NOMO-1 (cell line): ENCODE data around the gene TBXA2R.

Experiments used
- DNase-seq, 2 experiments: peaks; one replicate each; lab custom pipeline; 2025; ENCODE audit not compliant: unreplicated experiment in 2 of 2; lab: John Stamatoyannopoulos, UW

The TBXA2R gene

GRCh38 chr19:3563709-3564524, 42.8 kb downstream of the TBXA2R start:
- no peak for DNase-seq

- DNase-seq: peak; percentile 94 to 95
Measured at GRCh38 chr19:3557461-3558248, 49.0 kb downstream of the TBXA2R start, which contains the start of gene MFSD12. MFSD12 (minus strand) TSS chr19:3557586; CDS start chr19:3557403, 183 bp downstream.

GRCh38 chr19:3556978-3557460, 49.7 kb downstream of the TBXA2R start:
- peak in 1 of 2 experiments; percentile 24 for DNase-seq

- no peak for DNase-seq
Measured at GRCh38 chr19:3556423-3556977, 50.2 kb downstream of the TBXA2R start.

- no peak for DNase-seq
Measured at GRCh38 chr19:3555653-3556422, 50.8 kb downstream of the TBXA2R start.

GRCh38 chr19:3554254-3555083, 52.2 kb downstream of the TBXA2R start:
- peak in 1 of 2 experiments; percentile 29 for DNase-seq

- DNase-seq: no peak
Measured at GRCh38 chr19:3551792-3552095, 54.9 kb downstream of the TBXA2R start.

- DNase-seq: no peak
Measured at GRCh38 chr19:3550947-3551791, 55.5 kb downstream of the TBXA2R start.

GRCh38 chr19:3549816-3550215, 56.9 kb downstream of the TBXA2R start:
- no peak for DNase-seq

GRCh38 chr19:3548606-3549005, 58.1 kb downstream of the TBXA2R start:
- peak; percentile 84 to 92 for DNase-seq

- DNase-seq: no peak
Measured at GRCh38 chr19:3547767-3548282, 58.9 kb downstream of the TBXA2R start.

- DNase-seq: no peak
Measured at GRCh38 chr19:3547301-3547731, 59.4 kb downstream of the TBXA2R start.

GRCh38 chr19:3546119-3546518, 60.6 kb downstream of the TBXA2R start:
- DNase-seq: no peak

GRCh38 chr19:3545669-3546034, 61.0 kb downstream of the TBXA2R start:
- no peak for DNase-seq

GRCh38 chr19:3544742-3545668, 61.7 kb downstream of the TBXA2R start:
- peak; percentile 11 to 59 for DNase-seq
